Measurements from ENCODE around the gene MAN2A1.

The MAN2A1 gene

DNA sequence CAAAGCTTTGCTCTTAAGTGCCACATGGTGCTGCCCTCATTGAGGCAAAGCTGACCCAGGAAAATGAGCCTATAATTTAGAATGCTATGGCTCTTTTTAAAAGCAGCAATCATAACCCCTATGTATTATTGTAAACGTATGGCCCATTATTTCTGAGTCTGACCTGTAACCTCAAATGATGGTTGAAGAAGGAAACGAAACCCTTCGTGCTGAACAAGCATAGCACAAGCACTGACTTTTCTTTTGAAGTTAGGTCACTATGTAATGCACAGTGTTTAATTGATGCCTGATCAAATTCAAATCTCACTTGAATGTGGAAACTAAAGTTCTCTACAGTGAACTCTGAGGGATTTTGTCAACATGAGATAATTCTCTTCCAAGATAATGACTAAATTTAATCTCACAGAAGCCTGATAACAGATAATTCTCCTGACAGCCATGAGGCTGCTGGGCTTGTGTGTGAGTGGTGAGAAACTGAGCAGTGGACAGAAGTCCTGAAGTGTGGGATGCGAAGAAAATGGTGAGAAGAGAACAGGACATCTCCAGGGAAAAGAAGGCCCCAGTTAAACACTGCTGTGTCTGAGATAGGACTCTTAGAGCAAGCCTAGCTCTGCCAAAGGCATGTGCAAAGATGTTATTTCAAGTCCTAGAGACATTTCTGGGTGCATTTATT is 226.9 kb downstream of the MAN2A1 start:
- FAIRE-seq: no peak

Data from TTC549 (cell line).